Naive thymus-derived CD4-positive, alpha-beta T cell (primary cell): ENCODE data around the gene IQUB. TPM values are rescaled to one million over a fixed set of nuclear protein-coding genes. Genes with fewer than 3 reads are reported as not detected.
"Not testable (repeated sequence)": the region's sequence is repeated elsewhere in the genome, so short reads cannot be mapped to it uniquely, and the experiment has no call there.

Experiments
- ATAC-seq: fragments of 150-1000 bp; cut with Tn5 transposase; 2 replicates; pipeline ENCODE4 v1.10.0; 2021; ENCODE audit warnings: mild to moderate bottlenecking, moderate library complexity
- CTCF ChIA-PET: fragments of 350-600 bp; sonication (Branson Sonifier 250); formaldehyde crosslinking; loops from one replicate; lab custom pipeline; 2021; ENCODE audit warnings: antibody characterized with exemption; lab: Charles Lee
- POLR2A ChIA-PET: fragments of 350-600 bp; sonication (Branson Sonifier 250); formaldehyde crosslinking; loops from one replicate; lab custom pipeline; 2021; ENCODE audit warnings: antibody characterized with exemption, inconsistent platforms; lab: Charles Lee
- DNase-seq, 9 donors: peaks; one replicate each; pipeline versions ENCODE4 v3.0.0 to v3.0.0-alpha.2; 2020 to 2022; ENCODE audit warnings: mixed read lengths in 1 of 9
- H3K27ac ChIP-seq: one replicate; pipeline ENCODE4 v1.7.0; 2013; ENCODE audit warnings: mild to moderate bottlenecking, low read depth, low read length, moderate library complexity
- H3K27me3 ChIP-seq, 2 donors: one replicate each; pipeline ENCODE4 v1.7.0; 2013; ENCODE audit warnings: low read length in 2 of 2, mild to moderate bottlenecking in 2 of 2, moderate library complexity in 2 of 2; ENCODE audit not compliant: control insufficient read depth in 2 of 2, insufficient read depth in 2 of 2
- H3K36me3 ChIP-seq, 3 experiments: 1 replicate in 2 of 3; 2 replicates in 1 of 3; pipeline ENCODE4 v1.7.0; 2013; ENCODE audit warnings: low read length in 3 of 3, mild to moderate bottlenecking in 3 of 3, moderate library complexity in 1 of 3; ENCODE audit not compliant: insufficient read depth in 3 of 3, control insufficient read depth in 2 of 3
- H3K4me1 ChIP-seq, 2 donors: one replicate each; pipeline ENCODE4 v1.7.0; 2013; ENCODE audit warnings: low read length in 2 of 2, mild to moderate bottlenecking in 2 of 2, moderate library complexity in 1 of 2; ENCODE audit not compliant: control insufficient read depth in 2 of 2, insufficient read depth in 2 of 2
- H3K4me3 ChIP-seq: 2 replicates; pipeline ENCODE4 v1.7.0; 2013; ENCODE audit warnings: mild to moderate bottlenecking, low read length
- H3K9me3 ChIP-seq, 3 experiments: 1 replicate in 2 of 3; 2 replicates in 1 of 3; pipeline ENCODE4 v1.7.0; 2013; ENCODE audit warnings: low read length in 3 of 3; ENCODE audit not compliant: control insufficient read depth in 2 of 3
- H3K27ac Mint-ChIP-seq, 9 donors: one replicate each; pipeline ENCODE4 v1.8.0; 2020 to 2022; ENCODE audit warnings: mixed read lengths in 9 of 9, mild to moderate bottlenecking in 8 of 9, moderate library complexity in 5 of 9, inconsistent platforms in 2 of 9
- H3K27me3 Mint-ChIP-seq, 5 donors: one replicate each; pipeline ENCODE4 v1.8.0; 2021 to 2022; ENCODE audit warnings: mixed read lengths in 5 of 5, mild to moderate bottlenecking in 1 of 5
- H3K36me3 Mint-ChIP-seq, 5 donors: one replicate each; pipeline ENCODE4 v1.8.0; 2020 to 2022; ENCODE audit warnings: mixed read lengths in 5 of 5, mild to moderate bottlenecking in 3 of 5, inconsistent platforms in 1 of 5
- H3K4me1 Mint-ChIP-seq, 7 donors: one replicate each; pipeline ENCODE4 v1.8.0; 2020 to 2022; ENCODE audit warnings: mixed read lengths in 7 of 7, mild to moderate bottlenecking in 3 of 7, inconsistent platforms in 1 of 7
- H3K4me3 Mint-ChIP-seq, 10 donors: one replicate each; pipeline ENCODE4 v1.8.0; 2020 to 2022; ENCODE audit warnings: mild to moderate bottlenecking in 10 of 10, mixed read lengths in 10 of 10, moderate library complexity in 6 of 10, inconsistent platforms in 2 of 10
- H3K9me3 Mint-ChIP-seq, 11 donors: one replicate each; pipeline ENCODE4 v1.8.0; 2020 to 2022; ENCODE audit warnings: mixed read lengths in 11 of 11, mild to moderate bottlenecking in 4 of 11, inconsistent platforms in 1 of 11, moderate library complexity in 1 of 11
- intact Hi-C, 2 donors: fragments of 100-400 bp; cut with micrococcal nuclease; formaldehyde crosslinking; loops; one replicate each; pipeline ENCODE4 v1.15.1; 2023
- polyA plus RNA-seq, 2 donors: library from polyadenylated mRNA; unstranded; fragments of 300-500 nt; fragmentation: Illumina TruSeq; gene quantifications; one replicate each; pipeline ENCODE4 v1.2.3, GENCODE V29; 2021
- total RNA-seq, 6 experiments: library from RNA in 5 of 6; stranded (reverse) in 5 of 6; gene quantifications; 1 replicate in 5 of 6; 2 replicates in 1 of 6; pipeline ENCODE4 v1.2.3 and lab custom pipeline; 2021 to 2026

The IQUB gene
- total and polyA plus RNA-seq, 7 experiments from 2014 or later = 0.09 to 0.24 TPM; not detected in 5

- H3K27ac ChIP-seq = no peak overlapping the region
- intact Hi-C loops = no loop called here
These were observed 118.8 kb downstream of the IQUB start for GRCh38 chr7:123415625-123416024.

GRCh38 chr7:123410273-123410904 is 124.0 kb downstream of the IQUB start:
- Mint-ChIP-seq H3K4me1 (peaks cover 0 to 3% (median 0%) of the 10 kb centered on the region in 7 donors), H3K4me3 (no peak overlapping the region), H3K27me3 (peaks cover 0 to 4% (median 0%) of the 10 kb centered on the region in 5 donors), H3K36me3 (no peaks in the 10 kb centered on the region), H3K27ac (no peak overlapping the region), H3K9me3 (peaks cover 0 to 8% (median 0%) of the 10 kb centered on the region in 11 donors)
- Histone ChIP-seq H3K9me3 (no peaks in the 10 kb centered on the region), H3K27ac (no peak overlapping the region), H3K4me1 (no peaks in the 10 kb centered on the region), H3K4me3 (no peak overlapping the region), H3K36me3 (no peaks in the 10 kb centered on the region), H3K27me3 (peaks cover 0 to 3% of the 10 kb centered on the region in 2 donors)
- ATAC-seq = no peak
- no peak for DNase-seq
- intact Hi-C loops = no loop called here
- CTCF ChIA-PET = no interaction called here
- POLR2A ChIA-PET = no interaction called here

More at GRCh38 chr7:123415625-123416024, 118.8 kb downstream of the IQUB start:
- H3K4me3 ChIP-seq = no peak overlapping the region
- DNase-seq = no peak
- H3K4me3 Mint-ChIP-seq = no peak overlapping the region
- H3K4me1 ChIP-seq = no peaks in the 10 kb centered on the region
- no peak for ATAC-seq
- H3K27ac Mint-ChIP-seq = no peak overlapping the region
- H3K36me3 ChIP-seq = no peaks in the 10 kb centered on the region
- H3K27me3 ChIP-seq = no peaks in the 10 kb centered on the region
- H3K9me3 Mint-ChIP-seq = peaks cover 3 to 31% (median 12%) of the 10 kb centered on the region in 11 donors
- ChIA-PET CTCF (no interaction called here), POLR2A (no interaction called here)
- H3K36me3 Mint-ChIP-seq = peaks cover 0 to 5% (median 0%) of the 10 kb centered on the region in 5 donors
- peaks cover 0 to 3% (median 0%) of the 10 kb centered on the region in 7 donors for H3K4me1 Mint-ChIP-seq
- H3K27me3 Mint-ChIP-seq = peaks cover 0 to 7% (median 5%) of the 10 kb centered on the region in 5 donors
- H3K9me3 ChIP-seq = peaks cover 0 to 7% (median 0%) of the 10 kb centered on the region in 3 experiments

DNA sequence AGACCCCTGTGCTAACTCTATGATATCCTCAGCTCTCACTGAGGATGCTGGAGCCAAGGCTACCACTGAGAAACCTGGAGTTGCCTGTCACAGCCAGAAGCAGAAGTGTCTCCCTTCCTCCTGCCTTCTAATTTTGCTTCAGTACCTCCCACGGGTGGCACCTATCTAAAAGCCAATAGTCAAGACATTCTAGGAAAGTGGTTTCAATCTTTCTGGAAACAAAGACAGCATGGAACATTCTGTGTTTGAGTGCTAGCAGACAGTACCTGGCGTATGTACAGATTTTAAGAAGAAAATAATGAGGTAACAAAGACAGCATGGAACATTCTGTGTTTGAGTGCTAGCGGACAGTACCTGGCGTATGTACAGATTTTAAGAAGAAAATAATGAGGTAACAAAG is 126.4 kb downstream of the IQUB start:
- H3K4me1 Mint-ChIP-seq, H3K27ac Mint-ChIP-seq, H3K4me1 ChIP-seq, H3K9me3 Mint-ChIP-seq, CTCF ChIA-PET, ATAC-seq, H3K27ac ChIP-seq, H3K4me3 Mint-ChIP-seq, POLR2A ChIA-PET, H3K27me3 ChIP-seq, H3K9me3 ChIP-seq, H3K27me3 Mint-ChIP-seq, H3K36me3 Mint-ChIP-seq, intact Hi-C loops, H3K36me3 ChIP-seq, DNase-seq, H3K4me3 ChIP-seq: not testable (repeated sequence)

Other genes starting within 250 kb of the IQUB start
- gene NDUFA5, start 23.2 kb upstream of the IQUB start, total RNA-seq = 10 to 100 TPM; 51.2 to 64.1 (median 62.5) TPM
- 10 to 100 TPM; 40.8 to 97.8 TPM for gene NDUFA5, start 23.2 kb upstream of the IQUB start, polyA plus RNA-seq
- not detected for gene ASB15, start 67.2 kb upstream of the IQUB start, total RNA-seq
- gene ASB15, start 67.2 kb upstream of the IQUB start, polyA plus RNA-seq = under 1 TPM; 0.07 to 0.15 TPM
- not detected for gene LMOD2, start 121.3 kb upstream of the IQUB start, total RNA-seq
- under 1 TPM; 0.13 to 0.44 TPM for gene LMOD2, start 121.3 kb upstream of the IQUB start, polyA plus RNA-seq
- 10 to 100 TPM in 3 of 5 experiments, 1 to 10 TPM in 2; 8.3 to 15.0 (median 10.1) TPM for gene WASL, start 214.4 kb upstream of the IQUB start, total RNA-seq
- 1 to 10 TPM; 2.3 to 3.1 TPM for gene WASL, start 214.4 kb upstream of the IQUB start, polyA plus RNA-seq